ENCODE data around the gene VCAM1.

Gene VCAM1

DNA sequence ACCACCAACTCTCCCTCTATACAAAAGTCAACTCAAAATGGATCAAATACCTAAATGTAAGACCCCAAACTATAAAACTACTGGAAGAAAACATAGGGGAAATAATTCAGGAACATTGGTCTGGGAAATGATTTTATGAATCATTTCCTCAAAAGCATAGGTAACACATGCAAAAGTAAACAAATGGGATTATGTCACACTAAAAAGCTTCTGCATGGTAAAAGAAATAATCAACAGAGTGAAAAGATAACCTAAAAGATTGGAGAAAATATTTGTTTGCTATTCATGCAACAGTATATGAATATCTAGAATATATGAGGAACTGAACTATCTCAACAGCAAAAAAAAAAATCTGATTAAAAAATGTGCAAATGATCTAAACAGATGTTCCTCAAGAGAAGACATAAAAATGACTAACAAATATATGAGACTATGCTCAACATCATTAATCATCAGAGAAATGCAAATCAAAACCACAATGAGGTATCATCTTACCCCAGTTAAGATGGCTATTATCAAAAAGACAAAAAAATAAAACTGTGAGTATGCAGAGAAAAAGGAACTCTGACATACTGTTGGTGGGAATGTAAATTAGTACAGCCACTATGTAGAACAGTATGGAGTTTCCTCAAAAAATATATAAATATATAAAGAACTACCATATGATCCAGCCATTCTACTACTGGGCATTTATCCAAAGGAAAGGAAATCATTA lies 47.8 kb downstream of the VCAM1 start:
- TF ChIP-seq, protein P1, sequence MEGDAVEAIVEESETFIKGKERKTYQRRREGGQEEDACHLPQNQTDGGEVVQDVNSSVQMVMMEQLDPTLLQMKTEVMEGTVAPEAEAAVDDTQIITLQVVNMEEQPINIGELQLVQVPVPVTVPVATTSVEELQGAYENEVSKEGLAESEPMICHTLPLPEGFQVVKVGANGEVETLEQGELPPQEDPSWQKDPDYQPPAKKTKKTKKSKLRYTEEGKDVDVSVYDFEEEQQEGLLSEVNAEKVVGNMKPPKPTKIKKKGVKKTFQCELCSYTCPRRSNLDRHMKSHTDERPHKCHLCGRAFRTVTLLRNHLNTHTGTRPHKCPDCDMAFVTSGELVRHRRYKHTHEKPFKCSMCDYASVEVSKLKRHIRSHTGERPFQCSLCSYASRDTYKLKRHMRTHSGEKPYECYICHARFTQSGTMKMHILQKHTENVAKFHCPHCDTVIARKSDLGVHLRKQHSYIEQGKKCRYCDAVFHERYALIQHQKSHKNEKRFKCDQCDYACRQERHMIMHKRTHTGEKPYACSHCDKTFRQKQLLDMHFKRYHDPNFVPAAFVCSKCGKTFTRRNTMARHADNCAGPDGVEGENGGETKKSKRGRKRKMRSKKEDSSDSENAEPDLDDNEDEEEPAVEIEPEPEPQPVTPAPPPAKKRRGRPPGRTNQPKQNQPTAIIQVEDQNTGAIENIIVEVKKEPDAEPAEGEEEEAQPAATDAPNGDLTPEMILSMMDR (IDR thresholded peaks at IDR 0.05; ENCODE audit: low read depth, low read length, missing control alignments) = no peak
- in situ Hi-C loops (cut with HindIII; ENCODE audit: low sequenced_read_pairs) = no loop called here
- no peak overlapping the region for H3K4me3 ChIP-seq (ENCODE audit: low read depth, low read length)
- DNase-seq (ENCODE audit: low read depth) = no peak

DNA sequence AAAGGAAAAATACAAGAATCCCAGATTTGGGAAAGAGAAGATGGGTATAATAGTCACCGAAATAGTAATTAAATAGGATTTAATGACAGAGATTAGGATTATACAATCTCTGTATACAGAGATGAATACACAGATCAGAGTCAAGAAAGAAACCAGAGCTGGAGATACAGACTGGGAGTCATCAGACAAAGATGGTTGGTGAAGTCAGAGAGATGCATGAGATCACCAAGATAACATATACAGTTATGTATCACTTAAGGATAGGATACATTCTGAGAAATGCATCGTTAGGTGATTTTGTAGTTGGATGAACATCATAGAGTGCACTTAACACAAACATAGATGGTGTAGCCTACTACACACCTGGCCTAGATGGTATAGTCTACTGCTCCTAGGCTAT lies 49.8 kb downstream of the VCAM1 start:
- no peak overlapping the region for H3K4me3 ChIP-seq (ENCODE audit: low read depth, low read length)
- in situ Hi-C loops (cut with HindIII; ENCODE audit: low sequenced_read_pairs) = no loop called here
- no peak for DNase-seq (ENCODE audit: low read depth)
- TF ChIP-seq, protein P1 (IDR thresholded peaks at IDR 0.05; ENCODE audit: low read depth, low read length, missing control alignments) = no peak

DNA sequence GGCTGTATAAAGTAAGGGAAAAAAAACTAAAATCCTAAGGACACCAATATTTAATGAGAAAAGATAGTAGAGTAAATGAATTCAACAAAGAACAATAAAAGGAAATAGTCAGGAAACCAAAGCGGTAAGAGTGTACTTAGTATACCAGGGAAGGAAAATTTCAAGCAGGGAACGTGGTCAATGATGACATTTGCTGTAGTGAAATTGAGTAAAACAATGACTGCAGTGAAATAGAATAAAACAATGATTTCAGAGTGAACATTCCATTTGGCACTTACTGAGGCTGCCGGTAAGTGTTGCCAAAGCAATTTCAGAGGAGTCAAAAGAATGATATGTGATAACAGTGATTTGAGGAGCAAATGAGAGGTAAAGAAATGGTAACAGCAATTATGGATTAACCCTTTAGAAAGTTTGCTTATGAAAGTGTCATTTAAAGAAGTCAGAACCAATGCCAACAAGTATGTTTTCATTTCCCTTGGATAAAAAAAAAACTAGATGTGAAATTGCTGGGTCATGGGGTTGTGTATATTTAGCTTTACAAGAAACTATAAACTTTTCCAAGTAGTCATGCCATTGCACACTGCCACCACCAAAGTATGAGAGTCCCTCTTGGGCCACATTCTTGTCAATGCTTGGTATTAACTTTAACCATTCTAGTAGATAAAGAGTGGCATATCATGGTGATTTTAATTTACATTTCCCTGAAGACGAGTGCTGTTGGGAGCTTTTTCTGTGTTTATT lies 50.5 kb downstream of the VCAM1 start:
- TF ChIP-seq, protein P1 (IDR thresholded peaks at IDR 0.05; ENCODE audit: low read depth, low read length, missing control alignments) = no peak
- in situ Hi-C loops (cut with HindIII; ENCODE audit: low sequenced_read_pairs) = no loop called here
- H3K4me3 ChIP-seq (ENCODE audit: low read depth, low read length) = no peak overlapping the region
- no peak for DNase-seq (ENCODE audit: low read depth)

DNA sequence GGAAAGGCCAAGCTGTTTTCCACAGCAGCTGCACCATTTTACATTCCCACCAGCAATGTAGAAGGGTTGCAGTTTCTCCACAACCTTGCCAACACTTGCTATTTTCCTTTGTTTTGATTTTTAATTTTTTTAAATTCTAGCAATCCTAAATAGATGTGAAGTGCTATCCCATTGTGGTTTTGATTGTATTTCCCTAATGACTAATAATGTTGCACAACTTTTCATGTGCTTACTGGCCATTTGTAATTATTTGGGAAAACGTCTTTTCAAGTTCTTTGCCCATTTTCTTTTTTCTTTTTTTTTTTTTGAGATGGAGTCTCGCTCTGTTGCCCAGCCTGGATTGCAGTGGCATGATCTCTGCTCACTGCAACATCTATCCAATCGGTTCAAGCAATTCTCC lies 53.9 kb downstream of the VCAM1 start:
- TF ChIP-seq, protein P1 (IDR thresholded peaks at IDR 0.05; ENCODE audit: low read depth, low read length, missing control alignments) = no peak
- in situ Hi-C loops (cut with HindIII; ENCODE audit: low sequenced_read_pairs) = no loop called here
- H3K4me3 ChIP-seq (ENCODE audit: low read depth, low read length) = no peak overlapping the region
- no peak for DNase-seq (ENCODE audit: low read depth)

DNA sequence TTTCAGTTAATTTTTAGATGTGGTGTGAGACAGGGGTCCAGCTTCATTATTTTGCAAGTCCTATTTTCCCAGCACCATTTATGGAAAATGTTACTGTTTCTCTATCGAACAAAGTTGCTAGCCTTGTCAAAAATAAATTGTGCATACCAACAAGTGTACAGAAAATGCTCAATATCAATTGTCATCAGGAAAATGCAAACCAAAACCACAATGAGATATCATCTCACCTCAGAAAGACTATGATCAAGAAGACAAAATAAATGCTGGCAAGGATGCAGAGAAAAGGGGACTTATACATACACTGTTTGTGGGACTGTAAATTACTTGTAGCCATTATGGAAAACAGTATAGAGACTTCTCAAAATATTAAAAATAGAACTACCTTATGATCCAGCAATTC lies 54.8 kb downstream of the VCAM1 start:
- TF ChIP-seq, protein P1 (IDR thresholded peaks at IDR 0.05; ENCODE audit: low read depth, low read length, missing control alignments) = no peak
- in situ Hi-C loops (cut with HindIII; ENCODE audit: low sequenced_read_pairs) = no loop called here
- no peak overlapping the region for H3K4me3 ChIP-seq (ENCODE audit: low read depth, low read length)
- DNase-seq (ENCODE audit: low read depth) = no peak

DNA sequence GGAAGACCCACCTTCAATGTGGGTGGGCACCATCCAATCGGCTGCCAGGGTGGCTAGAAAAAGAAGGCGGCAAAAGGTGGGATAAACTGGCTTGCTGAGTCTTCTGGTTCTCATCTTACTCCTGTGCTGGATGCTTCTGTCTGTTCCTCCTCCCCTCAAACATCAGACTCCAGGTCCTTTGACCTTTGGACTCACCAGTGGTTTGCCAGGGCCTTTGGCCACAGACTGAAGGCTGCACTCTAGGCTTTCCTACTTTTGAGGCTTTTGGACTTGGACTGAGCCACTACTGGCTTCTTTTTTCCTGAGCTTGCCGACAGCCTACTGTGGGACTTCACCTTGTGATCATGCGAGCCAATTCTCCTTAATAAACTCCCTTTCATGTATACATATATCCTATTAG lies 55.9 kb downstream of the VCAM1 start:
- TF ChIP-seq, protein P1 (IDR thresholded peaks at IDR 0.05; ENCODE audit: low read depth, low read length, missing control alignments) = no peak
- in situ Hi-C loops (cut with HindIII; ENCODE audit: low sequenced_read_pairs) = loop anchor here (5.0 kb wide), 1 partner anchor 72 kb away; no protein-coding TSS in a partner anchor

More for the DNA sequence above, 55.9 kb downstream of the VCAM1 start:
- H3K4me3 ChIP-seq (ENCODE audit: low read depth, low read length) = no peak overlapping the region
- no peak for DNase-seq (ENCODE audit: low read depth)

Data from astrocyte of the cerebellum (primary cell).